SK-N-DZ (cell line): ENCODE measurements around the gene KCNJ8.
"Not testable (repeated sequence)": the region's sequence is repeated elsewhere in the genome, so short reads cannot be mapped to it uniquely, and the experiment has no call there.

Experiments used
- DNase-seq: peaks from one replicate; pipeline ENCODE4 v3.0.0-alpha.2; 2015; ENCODE audit warnings: low spot score

The KCNJ8 gene

GRCh38 chr12:21786041-21786531, 11.6 kb upstream of the KCNJ8 start:
- no peak for DNase-seq

- not testable (repeated sequence) for DNase-seq
Measured at GRCh38 chr12:21782723-21783122, 8.2 kb upstream of the KCNJ8 start.

GRCh38 chr12:21780786-21781185, 6.3 kb upstream of the KCNJ8 start:
- DNase-seq, result no peak

GRCh38 chr12:21776175-21776574, 1.7 kb upstream of the KCNJ8 start:
- DNase-seq, result no peak

GRCh38 chr12:21775133-21775820, 771 bp upstream of the KCNJ8 start:
- DNase-seq, result peak; percentile 31

- peak; percentile 55 for DNase-seq
Measured at GRCh38 chr12:21773806-21774205, 700 bp downstream of the KCNJ8 start.

- DNase-seq, result peak; percentile 80
Measured at GRCh38 chr12:21773263-21773741, 1.2 kb downstream of the KCNJ8 start.

GRCh38 chr12:21771311-21771710, 3.2 kb downstream of the KCNJ8 start:
- DNase-seq, result no peak

- no peak for DNase-seq
Measured at GRCh38 chr12:21769307-21769706, 5.2 kb downstream of the KCNJ8 start.

GRCh38 chr12:21766403-21766802, 8.1 kb downstream of the KCNJ8 start:
- DNase-seq, result no peak

GRCh38 chr12:21764950-21765349, 9.6 kb downstream of the KCNJ8 start:
- no peak for DNase-seq

- no peak for DNase-seq
Measured at GRCh38 chr12:21764065-21764464, 10.4 kb downstream of the KCNJ8 start.

- no peak for DNase-seq
Measured at GRCh38 chr12:21763531-21763930, 11.0 kb downstream of the KCNJ8 start.

- DNase-seq, result no peak
Measured at GRCh38 chr12:21759737-21760136, 14.8 kb downstream of the KCNJ8 start.

- DNase-seq, result no peak
Measured at GRCh38 chr12:21757735-21758134, 16.8 kb downstream of the KCNJ8 start.

GRCh38 chr12:21756699-21757098, 17.8 kb downstream of the KCNJ8 start:
- no peak for DNase-seq

- no peak for DNase-seq
Measured at GRCh38 chr12:21751517-21751916, 23.0 kb downstream of the KCNJ8 start.

GRCh38 chr12:21745258-21745657, 29.2 kb downstream of the KCNJ8 start:
- no peak for DNase-seq

GRCh38 chr12:21731144-21731543, 43.4 kb downstream of the KCNJ8 start:
- DNase-seq, result no peak

- no peak for DNase-seq
Measured at GRCh38 chr12:21725731-21726130, 48.8 kb downstream of the KCNJ8 start.

GRCh38 chr12:21718944-21719650, 55.4 kb downstream of the KCNJ8 start:
- DNase-seq, result no peak

GRCh38 chr12:21718403-21718802, 56.1 kb downstream of the KCNJ8 start:
- DNase-seq, result no peak

GRCh38 chr12:21717767-21718166, 56.7 kb downstream of the KCNJ8 start:
- no peak for DNase-seq
